HCT116 (cell line): Measurements from ENCODE around the gene RHOXF2B. TPM values are rescaled to one million over a fixed set of nuclear protein-coding genes. Genes with fewer than 3 reads are reported as not detected.

Experiments
- total RNA-seq: library from RNA; stranded (reverse); gene quantifications from one replicate; pipeline ENCODE4 v1.2.1, GENCODE V29; 2021; ENCODE audit not compliant: unreplicated experiment

The RHOXF2B gene
- total RNA-seq, 1 experiment from 2014 or later: not detected

Other genes with a start within 250 kb of the RHOXF2B start
- gene UPF3B, start 224.7 kb downstream of the RHOXF2B start, total RNA-seq: 11.9 TPM
- 8.1 TPM for gene RNF113A, start 206.0 kb downstream of the RHOXF2B start, total RNA-seq
- 92.2 TPM for gene NDUFA1, start 205.9 kb downstream of the RHOXF2B start, total RNA-seq
- gene AKAP14, start 181.8 kb downstream of the RHOXF2B start, total RNA-seq: not detected
- 9.3 TPM for gene NKAP, start 133.9 kb downstream of the RHOXF2B start, total RNA-seq
- gene RHOXF1, start 38.2 kb upstream of the RHOXF2B start, total RNA-seq: 0.52 TPM
- 0.12 TPM for gene RHOXF2, start 80.9 kb upstream of the RHOXF2B start, total RNA-seq
- gene ZBTB33, start 173.1 kb upstream of the RHOXF2B start, total RNA-seq: 12.3 TPM
- not detected for gene TMEM255A, start 233.8 kb upstream of the RHOXF2B start, total RNA-seq